Stimulated activated CD4-positive, alpha-beta T cell treated with anti-CD3 and anti-CD28 coated beads, Interleukin-15, amount 100 ng/mL, for 1 hour (primary cell): ENCODE results near the gene LEMD3.

Experiments used
- DNase-seq, 2 donors: peaks; one replicate each; pipeline ENCODE4 v3.0.0-alpha.2; 2020; ENCODE audit warnings: low read depth in 1 of 2, low spot score in 1 of 2

The LEMD3 gene

DNA sequence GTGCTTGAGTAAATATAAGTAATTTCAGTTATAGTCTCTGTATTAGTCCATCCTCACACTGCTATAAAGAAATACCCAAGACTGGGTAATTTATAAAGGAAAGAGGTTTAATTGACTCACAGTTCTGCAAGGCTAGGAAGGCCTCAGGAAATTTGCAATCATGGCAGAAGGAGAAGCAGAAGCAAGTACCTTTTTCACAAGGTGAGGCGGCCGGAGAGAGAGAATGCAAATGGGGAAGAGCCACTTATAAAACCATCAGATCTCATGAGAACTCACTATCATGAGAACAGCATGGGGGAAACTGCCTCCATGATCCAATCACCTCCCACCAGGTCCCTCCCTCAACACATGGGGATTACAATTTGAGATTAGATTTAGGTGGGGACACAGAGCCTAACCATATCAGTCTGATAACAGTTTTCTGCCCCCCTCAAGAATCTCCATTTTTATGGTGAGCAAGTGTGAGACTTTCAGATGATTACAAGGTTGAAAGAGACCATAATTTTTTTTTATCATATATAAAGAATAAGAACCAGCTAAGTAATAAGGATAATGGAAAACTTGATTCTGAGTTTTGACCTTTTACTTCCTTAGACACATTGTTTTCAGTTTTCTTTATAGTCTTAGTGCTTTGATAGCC, 35.6 kb downstream of the LEMD3 start:
- DNase-seq: no peak

DNA sequence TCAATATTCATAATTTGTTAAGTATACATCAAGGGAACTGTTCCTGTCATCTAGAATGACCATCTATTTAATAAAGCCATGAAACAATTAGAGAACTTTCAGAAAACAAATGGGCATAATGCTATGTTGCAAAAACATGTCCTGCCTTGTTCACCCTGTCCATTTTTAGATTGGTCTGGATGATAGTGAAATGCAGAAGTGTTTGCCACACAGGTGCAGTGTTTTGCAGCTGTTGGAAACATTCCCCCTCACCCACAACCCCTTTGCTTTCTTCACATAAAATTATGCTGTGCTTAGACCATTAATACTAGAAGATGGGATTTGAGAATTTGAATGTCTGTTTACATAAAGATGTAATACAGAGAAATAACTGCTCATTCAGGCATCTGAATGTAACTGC, 36.5 kb downstream of the LEMD3 start:
- DNase-seq: no peak

DNA sequence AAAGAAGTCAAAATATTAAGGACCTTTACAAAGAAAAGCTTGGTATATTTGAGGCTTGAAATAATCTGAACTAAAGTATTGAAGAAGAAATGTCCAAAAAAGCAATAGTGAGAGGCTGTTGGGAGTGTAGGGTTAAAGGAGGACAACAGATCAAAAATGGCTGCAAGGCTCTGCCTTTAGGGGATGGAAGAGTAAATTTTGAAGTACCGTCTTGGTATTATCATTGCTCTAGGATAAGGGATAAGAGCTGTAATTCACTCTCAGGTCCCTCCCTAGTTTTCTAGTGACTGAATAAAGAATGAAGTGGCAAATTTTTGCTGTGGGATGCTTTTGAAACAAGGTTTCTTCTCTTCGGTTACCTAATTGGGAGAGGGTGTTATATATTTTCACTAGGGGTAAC, 38.7 kb downstream of the LEMD3 start:
- no peak for DNase-seq

DNA sequence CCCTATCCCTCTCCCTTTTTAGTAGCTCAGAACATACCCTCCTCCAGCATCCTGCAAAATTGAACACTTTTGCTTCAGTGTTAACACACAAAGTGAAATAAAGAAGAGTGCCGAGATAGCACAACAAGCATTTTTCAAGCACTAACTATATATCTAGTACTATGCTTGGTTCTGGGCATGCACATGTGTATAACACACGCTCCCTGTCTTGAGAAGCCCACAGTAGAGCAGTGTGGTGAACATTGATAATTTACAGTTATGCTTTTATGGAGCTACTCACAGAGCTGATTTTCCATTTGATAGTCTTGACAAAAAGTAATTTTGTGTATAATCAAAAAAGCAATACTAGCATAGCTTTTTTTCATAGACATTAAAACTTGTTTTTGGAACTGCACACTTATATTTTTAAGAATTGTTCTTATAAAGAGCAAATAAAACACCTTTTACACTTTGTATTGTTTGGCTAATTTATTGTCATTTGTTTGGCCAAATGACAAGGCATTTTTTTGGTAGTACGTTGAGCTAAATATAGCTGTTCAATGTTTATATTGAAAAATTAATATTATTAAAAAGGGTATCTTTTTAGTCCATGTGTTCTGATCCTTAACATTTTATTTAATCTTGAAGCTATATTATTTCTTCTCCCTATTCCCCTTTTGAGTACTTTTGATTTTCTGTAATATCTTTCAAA, 39.7 kb downstream of the LEMD3 start:
- no peak for DNase-seq

DNA sequence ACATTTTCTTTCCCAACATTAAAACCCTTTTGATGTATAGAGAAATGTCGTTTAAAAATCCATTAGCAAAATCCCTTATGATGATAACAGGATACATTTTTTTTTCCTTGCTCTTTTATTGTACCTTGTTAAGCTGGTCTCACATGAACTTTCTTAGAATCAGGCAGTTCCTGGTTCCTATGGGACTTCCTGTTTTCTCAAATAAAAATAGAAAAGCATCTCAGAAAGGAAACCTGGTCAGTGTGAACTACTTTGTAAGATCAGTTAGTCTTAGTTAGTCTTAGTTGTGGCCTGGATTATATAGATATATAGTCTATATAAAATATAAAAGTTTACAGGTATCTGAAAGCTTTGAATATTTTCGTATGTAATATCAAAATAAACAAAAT, 40.3 kb downstream of the LEMD3 start:
- DNase-seq: no peak

DNA sequence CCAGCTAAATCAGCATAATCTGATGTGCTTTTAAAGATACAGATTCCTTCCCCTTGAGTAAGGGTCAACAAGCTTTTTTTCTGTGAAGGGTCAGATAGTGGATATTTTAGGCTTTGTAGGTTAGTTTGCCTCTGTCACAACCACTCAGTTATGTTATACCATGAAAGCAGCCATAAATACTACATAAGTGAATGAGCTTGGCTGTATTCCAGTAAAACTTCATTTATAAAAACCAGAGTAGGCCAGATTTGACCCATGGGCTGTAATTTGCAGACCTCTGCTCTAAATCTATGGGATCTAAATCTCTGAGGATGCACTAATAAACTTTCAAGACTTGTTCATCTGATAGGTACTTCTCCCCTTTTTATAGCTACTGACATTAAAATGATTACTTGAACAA, 47.7 kb downstream of the LEMD3 start:
- DNase-seq: no peak

DNA sequence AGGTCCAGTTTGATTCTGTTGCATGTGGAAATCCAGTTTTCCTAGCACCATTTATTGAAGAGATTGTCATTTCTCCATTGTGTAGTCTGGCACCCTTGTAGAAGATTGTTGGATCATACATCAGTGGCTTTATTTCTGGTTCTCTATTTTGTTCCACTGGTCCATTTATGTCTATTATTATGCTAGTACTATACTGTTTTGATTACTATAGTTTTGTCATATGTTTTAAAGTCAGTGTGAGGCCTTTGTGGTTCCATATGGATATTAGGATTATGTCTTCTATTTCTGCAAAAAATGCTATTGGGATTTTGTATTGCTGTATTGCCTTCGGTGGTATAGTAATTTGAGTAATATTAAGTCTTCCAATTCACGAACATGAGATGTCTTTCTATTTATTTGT, 51.4 kb downstream of the LEMD3 start:
- DNase-seq: no peak

DNA sequence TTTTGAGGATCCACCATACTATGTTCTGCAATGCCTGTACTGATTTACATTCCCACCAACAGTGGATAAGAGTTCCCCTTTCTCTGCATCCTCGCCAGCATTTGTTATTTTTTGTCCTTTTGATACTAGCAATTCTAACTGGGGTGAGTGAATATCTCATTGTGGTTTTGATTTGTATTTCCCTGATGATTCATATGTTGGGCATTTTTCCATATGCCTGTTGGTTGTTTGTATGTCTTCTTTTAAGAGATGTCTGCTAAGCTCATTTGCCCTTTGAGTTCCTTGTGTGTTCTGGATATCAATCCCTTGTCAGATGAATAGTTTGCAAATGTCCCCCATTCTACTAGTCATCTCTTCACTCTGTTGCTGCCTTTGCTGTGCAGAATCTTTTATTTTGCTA, 60.1 kb downstream of the LEMD3 start:
- no peak for DNase-seq

DNA sequence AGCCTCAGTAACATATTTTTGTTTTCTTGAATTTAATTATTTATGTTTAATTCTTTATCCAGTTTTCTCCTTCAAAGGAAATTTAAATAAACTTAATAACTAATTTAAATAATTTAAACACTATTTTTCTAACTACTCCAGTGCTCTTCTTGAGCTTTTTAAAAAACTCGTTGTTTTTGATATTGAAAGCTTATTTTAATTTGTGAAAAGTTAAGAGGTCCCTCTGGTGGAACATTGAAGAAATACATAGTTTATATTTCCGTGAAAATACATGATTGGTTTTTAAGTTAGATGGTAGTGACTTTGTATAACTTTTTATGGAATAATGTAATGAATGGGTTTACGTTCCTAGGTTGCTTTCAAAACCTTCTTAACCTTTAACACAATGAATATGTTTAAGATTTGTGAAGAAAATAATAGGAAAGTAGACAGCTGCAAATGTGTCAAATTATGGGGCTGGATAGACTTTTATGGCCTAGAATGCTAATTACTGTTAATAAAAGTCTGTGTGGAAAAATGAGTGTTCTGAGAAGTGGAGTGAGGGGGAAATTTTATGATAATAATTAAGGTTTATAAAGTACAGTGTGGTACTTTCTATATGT, 63.2 kb downstream of the LEMD3 start:
- DNase-seq: no peak

DNA sequence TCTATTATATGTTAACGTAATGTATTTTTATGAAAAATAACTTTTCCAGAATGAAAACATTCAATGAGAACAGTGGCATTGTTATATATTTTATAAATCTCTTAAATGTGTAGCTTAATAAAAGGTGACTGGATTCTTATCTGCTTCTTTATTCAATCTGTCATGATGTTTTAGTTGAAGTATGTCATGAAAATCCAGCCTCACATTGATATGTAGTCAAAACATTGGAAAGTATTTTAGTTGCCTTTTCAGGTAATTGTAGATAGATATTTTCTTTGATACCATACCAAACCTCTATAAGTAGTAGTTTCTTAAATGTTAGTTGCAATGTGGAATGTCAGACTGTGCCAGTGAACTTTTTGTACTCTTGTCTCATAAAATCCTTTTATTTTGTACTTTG, 67.8 kb downstream of the LEMD3 start:
- no peak for DNase-seq

DNA sequence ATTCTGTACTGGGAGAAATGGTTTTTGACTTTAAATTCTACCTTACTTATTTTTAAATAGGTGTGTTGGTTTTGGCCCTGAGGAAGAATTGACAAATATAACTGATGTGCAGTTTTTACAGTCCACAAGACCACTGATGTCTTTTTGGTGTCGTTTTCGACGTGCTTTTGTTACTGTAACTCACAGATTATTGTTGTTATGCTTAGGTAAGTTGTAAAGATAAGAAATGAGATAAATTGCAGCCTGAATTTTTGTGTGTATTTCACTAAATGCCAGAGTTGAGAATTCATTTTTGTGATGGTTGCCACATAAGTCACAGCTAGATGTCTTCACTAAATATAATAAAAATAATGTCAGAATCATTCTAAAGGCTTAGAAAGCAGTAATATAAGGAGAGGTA, 69.2 kb downstream of the LEMD3 start:
- DNase-seq: no peak

DNA sequence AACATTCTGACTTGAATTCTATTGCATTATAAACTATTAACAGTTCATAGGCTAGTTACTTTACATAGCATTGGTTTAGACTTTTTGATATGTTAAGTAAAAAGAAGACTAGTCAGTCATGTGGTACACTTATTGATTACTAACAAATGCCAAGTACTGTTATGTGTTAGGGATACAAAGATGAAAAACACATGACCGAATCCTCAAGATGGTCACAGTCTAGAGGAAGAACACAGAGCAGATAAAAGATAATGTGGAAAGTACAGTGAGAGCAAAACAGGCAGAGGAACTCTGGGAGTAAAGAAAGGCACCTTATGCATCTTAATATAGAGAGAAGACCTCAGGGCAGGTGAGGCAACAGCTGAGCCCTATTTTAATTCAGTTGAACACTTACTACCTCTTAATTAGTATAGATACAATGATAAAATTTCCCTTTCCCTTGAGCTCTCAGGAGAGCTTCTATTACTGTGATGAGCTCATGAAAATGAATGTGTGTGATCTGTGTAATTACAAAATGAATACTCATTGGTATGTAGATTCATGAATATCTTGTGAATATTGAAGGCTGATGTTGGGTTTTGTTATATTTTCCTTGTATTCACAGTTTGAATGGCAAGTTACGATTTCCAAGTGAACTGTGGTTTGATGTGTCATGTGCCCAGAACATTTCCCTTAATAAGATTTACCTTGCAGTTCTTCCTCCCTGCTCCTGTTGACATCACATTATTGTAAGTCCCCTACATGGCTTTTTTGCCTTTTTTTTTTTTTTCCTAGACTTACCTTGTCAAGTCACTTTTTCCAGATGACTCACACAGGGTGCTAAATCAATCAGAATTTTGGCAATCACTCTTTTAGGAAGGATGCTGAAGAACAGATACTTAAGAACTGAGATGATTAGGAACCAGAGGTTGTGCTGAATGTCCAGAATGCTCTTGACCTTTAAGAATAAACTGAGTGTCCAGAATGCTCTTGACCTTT, 79.6 kb downstream of the LEMD3 start:
- DNase-seq: no peak

DNA sequence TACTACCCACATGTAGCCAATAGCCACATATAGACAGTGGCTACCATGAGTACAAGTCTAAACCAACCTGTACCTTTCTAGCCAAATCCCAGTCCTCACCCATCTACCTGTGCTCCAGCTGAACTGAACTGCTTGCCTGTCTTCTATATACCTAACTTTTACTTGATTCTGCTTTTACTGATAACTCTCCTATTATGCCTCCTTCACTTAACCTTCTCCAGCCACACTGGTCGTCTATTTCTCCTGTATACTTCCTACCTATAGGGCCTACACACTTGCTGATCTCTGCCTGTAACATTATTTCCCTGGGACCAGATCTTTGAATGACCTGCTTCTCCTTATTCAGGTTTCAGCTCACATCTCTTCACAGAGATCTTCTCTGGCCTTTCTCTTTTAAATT, 83.1 kb downstream of the LEMD3 start:
- no peak for DNase-seq

DNA sequence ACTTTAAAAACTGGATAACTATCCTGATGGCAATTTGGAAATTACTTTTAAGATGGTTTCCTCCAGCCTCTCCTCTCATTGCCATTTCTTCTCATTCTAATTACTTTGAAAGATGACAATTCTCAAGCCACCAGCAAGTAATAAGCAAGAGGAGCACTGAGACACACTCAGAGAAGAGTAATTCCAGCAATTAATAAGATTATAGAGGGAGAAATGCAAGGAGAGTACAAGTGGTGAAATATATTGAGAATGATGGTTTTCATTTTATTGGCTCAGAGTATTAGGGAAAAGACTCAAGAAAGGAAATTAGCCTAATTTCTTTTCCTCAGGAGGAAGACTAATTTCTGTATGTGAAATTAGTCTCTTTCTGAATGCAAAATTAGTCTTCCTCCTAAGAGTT, 88.6 kb downstream of the LEMD3 start:
- no peak for DNase-seq

DNA sequence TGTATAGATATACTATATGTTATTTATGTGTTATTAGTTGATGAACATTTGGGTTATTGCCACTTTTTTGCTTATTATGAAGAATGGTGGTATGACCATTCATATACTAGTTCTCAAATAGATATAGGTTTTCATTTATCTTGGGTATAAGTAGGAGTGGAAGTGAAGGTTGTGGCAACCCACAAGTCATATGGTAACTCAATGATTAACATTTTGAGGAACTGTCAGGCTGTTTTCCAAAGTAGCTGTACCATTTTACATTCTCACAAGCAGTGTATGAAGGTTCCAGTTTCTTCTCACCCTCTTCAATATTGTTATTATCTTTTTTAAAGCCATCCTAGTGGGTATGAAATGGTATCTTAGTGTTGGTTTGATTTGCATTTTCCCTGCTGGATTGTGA, 90.1 kb downstream of the LEMD3 start:
- DNase-seq: no peak

DNA sequence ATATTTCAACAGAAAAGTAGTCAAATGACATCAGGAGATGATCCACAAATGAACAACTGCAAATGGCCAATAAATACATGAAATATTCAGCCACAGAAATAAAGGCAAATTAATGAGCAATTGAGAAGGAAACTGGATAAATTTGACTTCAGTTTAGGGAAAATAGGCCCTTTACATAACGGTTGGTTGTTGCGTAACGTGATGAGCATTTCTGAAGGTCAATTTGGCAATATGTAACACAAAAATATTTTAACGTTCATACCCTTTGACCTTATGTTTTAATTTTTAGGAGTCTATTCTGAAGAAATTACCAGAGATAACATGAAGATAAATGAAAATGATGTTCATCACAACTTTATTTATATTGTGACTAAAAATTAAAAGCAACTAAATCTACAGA, 94.4 kb downstream of the LEMD3 start:
- no peak for DNase-seq

DNA sequence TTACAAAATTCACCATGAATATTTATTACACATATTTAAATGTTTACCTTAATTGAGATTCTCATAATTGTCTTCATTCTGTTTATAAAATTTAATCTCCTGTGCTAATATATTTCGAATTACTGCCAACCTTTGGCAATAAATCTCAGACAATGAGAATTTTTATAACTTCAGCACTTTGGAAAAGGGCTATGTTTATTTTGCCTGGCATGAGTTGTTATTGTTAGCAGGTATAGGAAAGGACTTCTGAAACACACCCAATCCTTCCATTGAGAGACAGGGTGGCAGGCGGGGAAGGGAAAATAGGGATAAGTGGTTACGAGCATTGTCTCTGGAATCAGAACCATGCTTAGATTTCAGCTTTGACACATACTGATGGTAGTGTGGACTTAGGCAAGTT, 97.0 kb downstream of the LEMD3 start:
- no peak for DNase-seq

DNA sequence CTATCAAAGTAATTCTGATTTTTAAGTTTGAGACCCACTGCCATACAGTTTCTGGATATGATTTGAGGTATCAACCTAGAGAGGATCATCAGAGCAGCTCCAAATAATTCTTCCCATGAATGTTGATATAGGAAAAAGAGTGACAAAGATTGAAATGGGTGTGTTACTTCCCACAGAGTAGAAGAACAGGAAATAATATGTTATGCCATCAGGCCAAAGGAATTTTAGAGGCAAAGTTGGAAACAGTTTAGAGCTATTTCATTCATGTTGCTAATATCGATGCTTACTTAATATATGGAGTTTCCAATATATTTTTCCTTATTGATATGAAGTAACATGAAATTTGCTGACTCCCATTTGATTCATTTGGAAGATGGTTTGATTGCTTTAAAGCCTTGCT, 100.2 kb downstream of the LEMD3 start:
- no peak for DNase-seq

DNA sequence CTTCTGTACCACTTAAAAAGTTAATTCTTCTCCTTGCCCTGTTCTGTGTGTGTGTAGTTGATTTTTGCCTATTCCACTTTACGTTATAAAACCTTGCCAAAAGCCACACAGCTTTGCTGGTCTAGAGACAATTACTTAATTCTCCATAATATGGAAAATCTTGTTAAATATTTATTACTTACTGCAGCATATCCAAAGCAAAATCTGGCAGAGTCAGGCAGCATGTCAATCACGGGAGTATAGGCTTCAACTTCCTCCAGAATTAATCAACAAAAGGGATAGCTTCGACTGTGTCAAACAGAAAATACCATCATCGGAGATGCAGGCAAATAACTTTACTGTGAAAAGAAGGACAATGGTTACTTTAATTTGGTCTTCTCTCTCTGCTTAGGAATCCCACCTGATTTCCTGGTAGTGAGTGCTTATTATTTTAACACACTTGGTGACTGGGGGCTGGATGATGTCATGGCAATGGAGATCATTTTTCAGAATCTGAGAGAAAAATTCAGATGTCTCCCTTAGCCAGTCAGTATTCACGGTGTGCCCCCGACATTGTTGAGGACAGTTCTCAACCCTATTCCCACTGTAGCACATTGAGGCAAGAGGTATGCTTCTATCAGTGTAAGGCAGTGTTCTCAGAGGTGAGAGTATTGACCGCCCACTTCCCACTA, 105.4 kb downstream of the LEMD3 start:
- DNase-seq: no peak

DNA sequence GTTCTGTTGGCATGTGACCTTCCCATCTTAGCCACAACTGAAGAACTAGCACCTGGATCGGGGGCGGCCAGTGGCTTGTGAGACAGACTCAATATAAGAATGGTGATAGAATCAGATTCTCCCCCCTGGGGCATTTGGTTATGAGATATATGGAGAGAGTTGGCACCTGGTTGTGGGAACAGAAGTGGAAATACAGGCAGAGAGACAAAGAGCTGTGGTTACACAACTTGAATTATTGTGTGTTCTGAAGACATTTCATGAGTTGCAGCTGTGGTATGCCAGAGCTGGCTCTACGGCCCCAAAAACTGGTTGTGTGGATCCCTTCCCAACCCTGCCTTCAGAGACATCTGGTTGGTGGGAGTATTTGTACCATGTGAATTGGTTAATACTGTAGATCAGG, 106.2 kb downstream of the LEMD3 start:
- no peak for DNase-seq

DNA sequence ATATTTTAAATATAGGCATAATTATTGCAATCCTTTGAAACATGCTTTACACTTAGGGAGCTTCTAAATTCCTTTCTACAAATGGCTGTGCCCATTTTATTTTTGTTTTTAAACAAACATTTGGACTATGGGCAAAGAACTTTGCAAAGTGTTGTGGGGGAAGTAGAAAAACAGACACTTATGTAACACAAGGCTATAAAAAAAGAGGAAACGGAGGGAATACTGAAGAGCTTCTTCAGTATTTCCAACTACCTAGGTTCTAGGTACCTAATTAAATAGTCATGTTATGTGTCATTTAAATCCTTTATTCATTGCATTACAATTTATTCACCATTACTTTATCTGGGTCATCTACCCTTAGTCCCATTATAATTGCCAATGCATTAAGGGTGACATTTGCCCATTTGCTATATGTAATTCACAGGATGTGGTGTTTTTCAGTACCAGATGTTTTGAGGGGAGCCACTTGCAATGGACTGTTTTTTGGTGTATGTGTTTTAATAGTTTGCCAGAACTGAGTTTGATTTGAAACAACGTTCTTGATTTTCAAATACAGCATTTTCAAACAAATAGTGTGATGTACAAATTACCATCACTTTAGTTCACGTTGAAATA, 107.6 kb downstream of the LEMD3 start:
- no peak for DNase-seq
